ENCODE results near the gene TSC22D3.

Gene TSC22D3

DNA sequence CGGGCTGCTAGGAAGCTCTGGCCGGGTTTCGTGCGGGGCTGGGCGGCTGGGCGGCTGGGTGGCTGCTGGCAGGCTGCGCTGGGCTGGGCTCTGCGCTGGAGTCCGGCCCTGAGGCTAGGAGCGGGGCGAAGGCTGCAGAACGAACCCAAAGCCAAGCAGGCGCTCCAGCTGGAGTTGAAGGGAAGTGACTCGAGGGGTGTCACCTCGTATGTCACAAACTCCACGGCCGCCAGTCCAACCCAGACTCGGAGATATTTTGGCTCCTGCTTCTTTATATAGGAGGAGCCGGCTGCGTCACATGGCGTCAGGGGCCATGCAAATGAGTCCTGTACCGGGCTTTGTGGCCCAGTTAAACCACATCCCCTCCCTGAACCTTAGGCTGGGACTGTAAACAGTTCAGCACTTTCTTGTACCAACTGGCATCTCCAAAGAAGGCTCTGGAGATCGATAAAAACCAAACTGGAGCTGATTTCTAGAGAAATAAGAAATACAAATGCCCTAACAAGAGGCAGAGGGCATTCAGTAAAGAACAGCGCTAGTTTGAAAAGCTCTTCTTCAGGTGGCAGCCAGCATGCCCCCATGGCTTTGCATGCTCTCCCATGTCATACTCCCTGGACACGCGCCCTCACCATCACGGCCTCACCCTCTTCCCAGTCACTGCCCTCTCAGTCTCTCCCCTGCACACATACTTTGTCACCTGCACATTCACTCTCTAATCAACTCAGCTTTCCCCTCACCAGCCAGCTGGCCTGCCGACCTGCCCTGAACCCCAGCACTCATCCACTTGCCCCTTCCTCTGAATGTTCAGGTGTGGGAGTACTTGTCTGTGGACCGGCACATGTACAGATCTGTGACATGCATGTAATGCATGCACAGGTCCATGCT, 58.5 kb downstream of the TSC22D3 start:
- Histone ChIP-seq H3K4me3 (peak overlapping the region; percentile 70), H3K27me3 (ENCODE audit: low read depth) (no peaks in the 10 kb centered on the region), H3K9me3 (no peaks in the 10 kb centered on the region), H3K4me1 (peaks cover 21% of the 10 kb centered on the region), H3K36me3 (replicated peaks) (peaks cover 19% of the 10 kb centered on the region)
- DNase-seq (ENCODE audit: low spot score in 2 of 2), result peak; percentile 72 to 86
- in situ Hi-C loops (cut with MboI; ENCODE audit: low sequenced_read_pairs), result loop anchor here (5.0 kb wide), 1 partner anchor 40 kb away; no protein-coding TSS in a partner anchor

DNA sequence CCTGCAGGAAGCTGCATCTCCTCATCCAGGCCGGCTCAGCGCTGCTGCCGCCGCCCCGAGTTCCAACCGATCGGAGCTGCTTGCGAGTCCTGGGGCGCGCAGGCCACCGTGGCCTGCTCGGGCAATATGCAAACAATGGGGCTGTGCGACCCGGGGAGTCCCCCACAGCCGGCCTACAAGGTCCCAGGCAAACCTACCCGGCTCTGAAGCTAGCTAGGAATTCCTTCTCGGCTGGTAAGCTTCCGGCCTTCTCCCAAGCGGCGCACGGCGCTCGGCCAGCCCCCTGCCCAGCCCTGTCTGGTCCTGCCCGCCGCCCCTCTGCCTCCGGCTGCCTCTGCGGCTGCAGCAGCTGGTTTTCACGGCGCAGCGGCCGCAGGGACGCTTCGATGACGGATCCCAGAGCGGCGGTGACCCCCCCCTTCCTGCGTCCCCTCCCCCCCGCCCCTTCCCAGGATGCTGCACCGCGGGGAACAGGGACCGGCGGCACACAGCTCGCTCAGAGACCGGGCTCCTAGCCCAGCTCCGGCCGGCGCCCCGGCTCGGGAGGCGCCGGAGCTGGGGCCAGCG, 59.4 kb downstream of the TSC22D3 start:
- H3K36me3 ChIP-seq (replicated peaks), result peaks cover 19% of the 10 kb centered on the region
- peaks cover 25% of the 10 kb centered on the region for H3K4me1 ChIP-seq
- H3K4me3 ChIP-seq, result peak overlapping the region; percentile 70
- peak in 1 of 2 experiments; percentile 60 for DNase-seq (ENCODE audit: low spot score in 2 of 2)
- in situ Hi-C loops (cut with MboI; ENCODE audit: low sequenced_read_pairs), result loop anchor here (5.0 kb wide), 1 partner anchor 39 kb away; no protein-coding TSS in a partner anchor
- H3K27me3 ChIP-seq (ENCODE audit: low read depth), result no peaks in the 10 kb centered on the region
- no peaks in the 10 kb centered on the region for H3K9me3 ChIP-seq

DNA sequence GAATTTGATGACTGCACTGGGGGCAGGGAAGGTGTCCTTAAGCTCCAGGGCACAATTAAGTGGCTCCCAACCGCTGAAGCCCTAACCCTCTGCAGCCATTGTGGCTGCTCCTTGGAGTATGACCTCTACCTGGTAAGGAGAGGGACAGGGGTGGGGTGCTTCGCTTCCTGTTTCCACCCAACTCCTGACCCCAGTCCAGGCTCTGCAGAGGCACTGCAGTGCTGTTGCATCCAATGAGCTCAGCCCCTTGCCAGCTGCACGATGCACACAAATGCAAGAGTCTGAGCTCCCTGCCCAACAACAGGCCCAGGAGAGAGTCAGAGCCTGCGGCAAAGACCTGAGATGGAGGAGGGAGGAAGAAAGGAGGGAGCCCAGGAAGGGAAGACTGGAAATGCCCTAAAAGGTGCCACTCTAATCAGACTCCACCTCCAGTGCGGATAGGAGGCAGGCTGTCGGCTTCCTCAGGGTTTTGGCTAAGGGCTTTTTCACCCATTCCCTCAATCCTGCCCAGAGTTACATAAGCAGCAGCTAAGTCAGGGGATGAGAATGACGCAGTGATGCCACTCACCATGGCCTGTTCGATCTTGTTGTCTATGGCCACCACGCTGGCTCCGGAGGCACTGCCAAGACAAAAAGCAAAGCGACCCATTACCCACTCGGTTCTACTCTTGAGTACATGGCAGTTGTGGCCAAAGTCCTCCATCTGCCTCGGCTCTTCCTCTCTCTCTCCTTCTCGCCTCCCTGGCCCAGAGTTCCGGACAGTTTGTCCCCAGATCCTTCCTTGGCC, 60.1 kb downstream of the TSC22D3 start:
- in situ Hi-C loops (cut with MboI; ENCODE audit: low sequenced_read_pairs), result loop anchor here (5.0 kb wide), 1 partner anchor 38 kb away; no protein-coding TSS in a partner anchor
- H3K4me3 ChIP-seq, result peak overlapping the region; percentile 70
- H3K36me3 ChIP-seq (replicated peaks), result peaks cover 19% of the 10 kb centered on the region
- no peak for DNase-seq (ENCODE audit: low spot score in 2 of 2)
- H3K9me3 ChIP-seq, result no peaks in the 10 kb centered on the region
- no peaks in the 10 kb centered on the region for H3K27me3 ChIP-seq (ENCODE audit: low read depth)
- peaks cover 32% of the 10 kb centered on the region for H3K4me1 ChIP-seq

DNA sequence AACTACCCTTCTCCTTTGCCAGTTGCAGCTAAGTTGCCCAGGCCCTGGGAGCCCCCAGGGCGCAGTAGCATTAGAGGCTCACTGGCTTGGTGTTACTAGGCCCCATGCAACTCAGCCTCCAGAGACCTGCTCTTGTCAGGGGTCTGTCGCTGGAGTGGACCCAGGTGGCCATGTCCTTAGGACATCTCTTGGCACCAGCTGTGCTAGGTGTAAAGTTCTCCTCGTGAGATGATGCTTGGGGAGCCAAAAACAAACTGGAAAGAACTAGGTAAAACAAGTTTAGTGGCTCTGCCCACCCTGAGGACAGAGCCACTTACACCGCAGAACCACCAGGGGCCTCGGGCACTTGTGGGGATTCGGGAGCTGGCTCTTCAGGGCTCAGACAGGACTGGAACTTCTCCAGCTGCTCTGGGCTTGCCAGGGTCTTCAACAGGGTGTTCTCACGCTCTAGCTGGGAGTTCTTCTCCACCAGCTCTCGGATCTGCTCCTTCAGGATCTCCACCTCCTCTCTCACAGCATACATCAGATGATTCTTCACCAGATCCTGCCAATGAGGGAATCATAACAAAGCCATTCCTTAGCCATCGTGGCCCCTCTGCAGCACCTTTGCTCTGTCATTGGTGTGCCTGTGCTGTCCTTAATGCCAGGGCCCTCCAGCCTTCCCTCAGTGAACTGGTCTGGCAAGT, 61.2 kb downstream of the TSC22D3 start:
- in situ Hi-C loops (cut with MboI; ENCODE audit: low sequenced_read_pairs), result no loop called here
- DNase-seq (ENCODE audit: low spot score in 2 of 2), result no peak

DNA sequence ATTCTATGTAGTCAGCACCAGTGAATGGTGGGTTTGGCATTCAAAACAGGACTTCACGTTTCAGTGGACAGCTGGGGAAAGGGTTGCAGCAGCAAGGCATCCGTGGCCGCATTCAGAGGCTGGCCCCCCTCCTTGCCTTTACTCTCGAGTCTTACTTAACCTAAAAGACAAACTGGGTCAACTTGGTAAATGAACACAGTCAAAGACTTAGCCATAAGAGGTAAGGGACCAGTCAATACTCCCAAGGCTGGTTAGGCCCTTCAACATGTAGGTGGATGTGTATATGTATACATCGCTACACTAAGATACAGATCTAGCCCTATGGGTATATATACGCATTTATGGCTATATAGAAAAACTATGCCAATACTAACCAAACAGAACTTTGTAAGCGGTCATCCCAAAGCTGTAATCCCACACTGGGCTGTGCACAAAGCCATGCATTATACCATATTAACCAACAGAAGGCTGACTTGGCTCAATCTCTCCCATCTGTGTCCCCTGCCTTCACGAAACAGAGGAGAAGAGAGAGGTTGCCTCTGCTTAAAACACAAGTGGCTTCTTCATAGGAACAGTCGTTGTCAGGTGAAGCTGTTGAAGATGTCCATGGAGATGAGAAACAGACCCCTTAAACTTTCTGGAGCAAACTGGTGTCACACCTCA, 61.9 kb downstream of the TSC22D3 start:
- no peak overlapping the region for H3K4me3 ChIP-seq
- in situ Hi-C loops (cut with MboI; ENCODE audit: low sequenced_read_pairs), result no loop called here
- no peaks in the 10 kb centered on the region for H3K27me3 ChIP-seq (ENCODE audit: low read depth)
- DNase-seq (ENCODE audit: low spot score in 2 of 2), result no peak
- peaks cover 19% of the 10 kb centered on the region for H3K36me3 ChIP-seq (replicated peaks)
- H3K9me3 ChIP-seq, result no peaks in the 10 kb centered on the region
- peaks cover 28% of the 10 kb centered on the region for H3K4me1 ChIP-seq

More for the DNA sequence above, 61.2 kb downstream of the TSC22D3 start:
- H3K4me3 ChIP-seq, result no peak overlapping the region
- H3K4me1 ChIP-seq, result peaks cover 32% of the 10 kb centered on the region
- no peaks in the 10 kb centered on the region for H3K27me3 ChIP-seq (ENCODE audit: low read depth)
- H3K36me3 ChIP-seq (replicated peaks), result peaks cover 19% of the 10 kb centered on the region
- H3K9me3 ChIP-seq, result no peaks in the 10 kb centered on the region

DNA sequence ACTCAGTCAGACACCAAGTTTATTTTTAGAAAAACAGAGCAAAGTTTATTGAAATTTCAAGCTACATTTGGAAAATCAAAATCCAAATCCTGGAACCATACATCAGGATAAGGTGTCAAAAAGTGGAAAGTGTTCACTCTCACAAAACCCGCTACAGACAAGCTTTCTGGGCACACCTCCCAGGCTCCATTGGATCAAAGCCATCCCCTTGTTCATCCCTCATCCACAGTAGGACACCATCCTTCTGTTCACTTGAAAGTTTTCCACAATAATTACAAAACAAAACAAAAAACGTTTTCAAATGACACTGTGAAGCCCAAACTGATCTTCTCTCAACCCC, 62.4 kb downstream of the TSC22D3 start:
- Histone ChIP-seq H3K27me3 (ENCODE audit: low read depth) (no peaks in the 10 kb centered on the region), H3K4me1 (peaks cover 23% of the 10 kb centered on the region), H3K9me3 (no peaks in the 10 kb centered on the region), H3K4me3 (no peak overlapping the region), H3K36me3 (replicated peaks) (peaks cover 19% of the 10 kb centered on the region)
- DNase-seq (ENCODE audit: low spot score in 2 of 2), result no peak
- in situ Hi-C loops (cut with MboI; ENCODE audit: low sequenced_read_pairs), result no loop called here

DNA sequence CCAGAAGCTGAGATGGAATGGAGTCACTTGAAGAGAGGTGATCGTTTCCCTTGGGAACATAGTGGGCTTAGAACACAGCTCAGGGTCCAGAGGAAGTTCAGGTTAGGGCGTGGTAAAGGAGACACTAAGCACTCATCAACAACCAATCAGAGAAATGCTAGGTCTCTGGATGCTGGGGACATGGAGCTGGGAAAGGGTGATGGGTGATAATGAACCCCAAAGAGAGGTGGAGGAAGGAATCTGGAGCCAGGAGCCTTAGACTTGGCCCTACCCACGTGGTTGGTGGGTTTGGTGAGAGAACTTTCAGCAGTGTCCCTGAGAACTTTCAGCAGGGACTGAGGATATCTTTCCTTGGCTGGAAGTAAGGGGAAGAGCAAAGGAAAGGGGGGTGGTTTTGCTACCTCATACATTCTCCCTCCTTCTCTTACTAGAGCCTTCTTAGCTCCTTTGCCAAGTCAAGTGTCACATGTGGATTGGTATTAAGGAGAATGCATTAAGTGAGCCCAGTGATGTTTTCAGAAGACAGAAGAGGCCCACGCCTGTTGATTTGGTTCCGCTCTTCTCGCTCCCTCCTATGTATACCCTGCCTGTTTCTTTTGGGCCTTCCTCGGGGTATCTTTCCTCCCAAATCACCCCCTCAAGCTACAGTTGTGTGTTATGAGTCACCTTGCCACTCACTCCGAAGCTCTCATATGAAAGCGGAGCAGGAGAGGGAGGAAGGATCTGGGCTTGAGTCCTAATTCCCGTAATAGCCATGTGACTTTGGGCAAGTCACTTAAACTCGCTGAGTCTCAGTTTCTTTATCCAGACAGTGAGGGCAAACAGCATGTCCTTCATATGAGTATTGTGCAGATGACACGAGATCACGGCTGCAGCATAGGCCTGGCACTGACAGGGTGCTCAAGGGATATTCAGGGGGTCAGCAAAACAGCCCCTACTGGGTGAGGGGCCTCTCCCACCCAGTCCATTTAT, 63.1 kb downstream of the TSC22D3 start:
- Histone ChIP-seq H3K27me3 (ENCODE audit: low read depth) (no peaks in the 10 kb centered on the region; the same call in 1 of the 2 replicates), H3K4me1 (peaks cover 17% of the 10 kb centered on the region), H3K9me3 (no peaks in the 10 kb centered on the region), H3K4me3 (no peak overlapping the region), H3K36me3 (replicated peaks) (peaks cover 19% of the 10 kb centered on the region)
- in situ Hi-C loops (cut with MboI; ENCODE audit: low sequenced_read_pairs), result no loop called here
- DNase-seq (ENCODE audit: low spot score in 2 of 2), result no peak

DNA sequence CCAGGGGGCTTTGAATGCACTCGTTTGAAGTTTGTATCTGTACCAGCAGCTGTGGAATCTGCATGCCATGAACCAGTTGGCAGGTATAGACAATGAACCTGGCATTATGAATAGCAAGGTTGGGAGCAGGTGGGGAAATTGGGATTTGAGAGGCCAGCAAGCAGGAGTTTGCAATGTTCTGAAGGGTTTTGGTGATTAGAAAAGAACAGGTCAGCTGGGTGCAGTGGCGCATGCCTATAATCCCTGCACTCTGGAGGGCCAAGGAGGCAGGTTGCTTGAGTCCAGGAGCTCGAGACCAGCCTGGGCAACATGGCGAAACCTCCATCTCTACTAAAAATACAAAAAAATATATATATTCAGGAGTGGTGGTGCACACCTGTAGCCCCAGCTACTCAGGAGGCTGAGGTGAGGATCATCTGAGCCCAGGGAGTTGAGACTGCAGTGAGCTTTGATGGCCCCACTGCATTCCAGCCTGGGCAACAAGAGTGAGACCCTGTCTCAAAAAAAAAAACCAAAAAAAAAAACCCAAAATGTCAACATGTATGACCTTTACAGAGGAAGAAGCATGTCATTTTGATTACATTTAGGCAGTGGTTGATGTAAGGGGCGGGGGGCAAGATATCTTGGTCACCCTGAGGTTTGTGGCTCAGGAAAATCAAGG, 63.9 kb downstream of the TSC22D3 start:
- Histone ChIP-seq H3K4me1 (peaks cover 11% of the 10 kb centered on the region), H3K9me3 (no peaks in the 10 kb centered on the region), H3K4me3 (no peak overlapping the region), H3K36me3 (replicated peaks) (peaks cover 19% of the 10 kb centered on the region), H3K27me3 (ENCODE audit: low read depth) (no peaks in the 10 kb centered on the region; the same call in 1 of the 2 replicates)
- DNase-seq (ENCODE audit: low spot score in 2 of 2), result no peak
- in situ Hi-C loops (cut with MboI; ENCODE audit: low sequenced_read_pairs), result no loop called here

DNA sequence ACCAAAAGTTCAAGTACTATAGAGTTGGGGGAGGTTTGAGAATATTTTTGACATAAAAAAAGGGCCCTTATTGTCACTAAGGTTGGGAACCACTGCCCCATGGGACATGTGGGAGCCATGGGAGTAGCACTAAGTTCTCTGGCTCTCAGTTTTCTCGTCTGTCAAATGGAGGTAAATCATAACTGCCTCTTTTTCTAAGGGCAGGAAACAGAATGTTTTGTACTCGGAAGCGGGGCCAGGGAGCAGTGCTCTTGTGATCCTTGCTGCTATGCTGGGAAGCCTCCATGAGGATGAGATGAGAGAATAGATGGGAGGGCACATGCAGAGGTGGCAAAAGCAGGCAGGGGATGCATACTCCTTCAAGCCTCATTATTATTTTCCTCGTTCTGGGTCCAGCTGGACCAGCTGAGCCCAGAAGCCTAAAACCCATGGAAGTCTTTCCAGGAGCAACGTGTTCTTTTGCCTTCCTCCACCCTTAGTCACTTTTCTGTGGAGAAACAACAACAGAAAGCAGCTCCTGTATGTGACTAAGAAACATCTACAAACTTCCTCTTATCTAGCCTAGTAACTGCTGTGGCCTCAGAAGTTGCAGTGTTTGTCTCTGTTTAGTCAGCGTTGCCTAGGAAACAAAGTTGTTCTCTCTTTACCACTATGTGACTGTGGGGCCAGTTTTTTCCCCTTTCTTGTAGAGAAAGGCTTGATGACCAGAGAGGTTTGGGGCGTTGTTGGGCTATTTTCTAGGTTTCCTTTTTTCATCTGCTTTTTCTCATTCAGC, 64.8 kb downstream of the TSC22D3 start:
- H3K4me3 ChIP-seq, result no peak overlapping the region
- peak; percentile 59 to 62 for DNase-seq (ENCODE audit: low spot score in 2 of 2)

DNA sequence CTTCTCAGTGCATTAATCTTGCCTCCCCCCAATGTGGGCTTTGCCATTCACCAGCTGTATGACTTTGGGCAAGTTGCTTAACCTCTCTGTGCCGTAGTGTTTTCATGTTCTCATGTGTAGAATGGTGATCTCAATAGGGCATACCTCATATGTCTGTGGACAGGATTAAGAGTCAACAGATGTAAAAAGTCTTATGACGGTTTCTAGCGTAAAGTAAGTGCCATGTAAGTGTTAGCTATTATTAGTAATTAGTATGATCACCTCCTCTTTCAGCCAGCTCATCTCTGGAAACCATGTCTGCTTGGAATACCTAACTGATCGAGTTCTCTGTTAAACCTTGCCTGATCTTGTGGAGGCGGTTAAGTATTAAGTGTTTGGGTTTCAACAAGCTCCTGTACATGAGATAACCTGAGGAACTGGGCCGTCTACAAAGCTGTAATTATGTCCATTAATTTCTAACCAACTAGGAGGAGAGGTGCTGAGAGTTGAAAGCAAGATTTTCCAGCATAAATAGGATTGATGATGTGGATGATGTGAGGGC, 66.3 kb downstream of the TSC22D3 start:
- H3K27me3 ChIP-seq (ENCODE audit: low read depth), result no peaks in the 10 kb centered on the region; the same call in 1 of the 2 replicates
- no peak overlapping the region for H3K4me3 ChIP-seq
- no peaks in the 10 kb centered on the region for H3K9me3 ChIP-seq
- peaks cover 11% of the 10 kb centered on the region for H3K36me3 ChIP-seq (replicated peaks)
- in situ Hi-C loops (cut with MboI; ENCODE audit: low sequenced_read_pairs), result no loop called here
- H3K4me1 ChIP-seq, result peaks cover 11% of the 10 kb centered on the region
- DNase-seq (ENCODE audit: low spot score in 2 of 2), result no peak

More for the DNA sequence above, 64.8 kb downstream of the TSC22D3 start:
- peaks cover 19% of the 10 kb centered on the region for H3K36me3 ChIP-seq (replicated peaks)
- no peaks in the 10 kb centered on the region; the same call in 1 of the 2 replicates for H3K27me3 ChIP-seq (ENCODE audit: low read depth)
- peaks cover 11% of the 10 kb centered on the region for H3K4me1 ChIP-seq
- in situ Hi-C loops (cut with MboI; ENCODE audit: low sequenced_read_pairs), result no loop called here
- H3K9me3 ChIP-seq, result no peaks in the 10 kb centered on the region

DNA sequence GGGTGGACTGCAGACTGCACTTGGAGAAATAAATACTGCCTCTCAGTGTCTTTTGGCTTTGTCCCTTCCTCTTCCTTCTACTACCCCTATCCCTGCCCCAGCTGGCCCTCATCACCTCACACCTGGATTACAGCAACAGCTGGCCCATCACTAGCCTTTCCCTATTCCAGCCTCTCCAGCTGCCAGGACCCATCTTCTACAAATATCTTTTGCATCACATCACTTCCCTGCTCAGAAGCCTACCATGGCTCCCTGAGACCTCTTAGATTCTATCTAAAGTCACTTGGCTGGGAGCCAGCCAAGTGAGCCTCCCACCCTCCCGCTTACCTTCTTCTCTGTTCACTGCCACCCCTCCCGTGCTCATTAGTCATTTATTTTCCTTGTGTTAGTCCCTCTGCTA, 66.8 kb downstream of the TSC22D3 start:
- no peaks in the 10 kb centered on the region for H3K9me3 ChIP-seq
- H3K27me3 ChIP-seq (ENCODE audit: low read depth), result no peaks in the 10 kb centered on the region; the same call in 1 of the 2 replicates
- no peak for DNase-seq (ENCODE audit: low spot score in 2 of 2)
- peaks cover 5% of the 10 kb centered on the region for H3K36me3 ChIP-seq (replicated peaks)
- H3K4me3 ChIP-seq, result no peak overlapping the region
- peaks cover 11% of the 10 kb centered on the region for H3K4me1 ChIP-seq
- in situ Hi-C loops (cut with MboI; ENCODE audit: low sequenced_read_pairs), result no loop called here
